IPS-NIHi7 (cell line): Measurements from ENCODE around the gene TOR1AIP2.

Experiments
- DNase-seq: peaks from one replicate; pipeline ENCODE4 v3.0.0; 2012; ENCODE audit warnings: mixed read lengths; ENCODE audit errors: extremely low spot score

Gene TOR1AIP2

DNA sequence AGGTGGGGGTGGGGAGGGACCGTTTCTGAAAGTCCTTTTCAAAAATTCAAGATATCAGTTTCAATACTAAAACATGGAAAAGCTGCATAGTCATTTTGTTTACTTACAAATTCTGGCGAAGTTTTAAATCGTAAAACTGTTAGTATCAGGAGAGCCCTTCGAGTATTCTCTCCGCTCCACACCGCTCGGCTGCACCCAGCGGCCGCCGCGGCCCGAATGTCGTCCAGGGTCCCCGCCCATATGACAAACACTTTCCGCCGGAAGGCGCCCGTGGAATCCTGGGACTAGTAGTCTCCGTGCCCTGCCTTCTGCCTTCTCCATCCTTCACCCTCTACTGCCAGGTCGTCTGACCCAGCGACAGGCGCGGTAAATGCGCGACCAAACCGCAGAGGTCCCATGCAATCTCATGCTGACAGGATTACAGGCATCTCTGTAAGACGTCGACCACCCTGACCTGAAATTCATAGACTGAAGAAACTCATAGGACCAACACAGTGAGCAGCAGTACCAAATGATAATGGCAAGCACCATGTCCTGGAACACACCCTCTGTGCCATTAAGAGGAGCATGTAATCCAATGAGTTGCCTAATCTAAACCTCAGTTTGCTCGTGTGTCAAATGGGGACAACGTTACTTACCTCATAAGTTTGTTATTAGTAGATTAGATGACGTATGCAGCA, at the start of gene TOR1AIP2:
TOR1AIP2 (minus strand) TSS at position 218 of the 680 bp plus-strand sequence. CDS start 25,138 bp downstream, outside the sequence.
- peak; percentile 85 for DNase-seq

DNA sequence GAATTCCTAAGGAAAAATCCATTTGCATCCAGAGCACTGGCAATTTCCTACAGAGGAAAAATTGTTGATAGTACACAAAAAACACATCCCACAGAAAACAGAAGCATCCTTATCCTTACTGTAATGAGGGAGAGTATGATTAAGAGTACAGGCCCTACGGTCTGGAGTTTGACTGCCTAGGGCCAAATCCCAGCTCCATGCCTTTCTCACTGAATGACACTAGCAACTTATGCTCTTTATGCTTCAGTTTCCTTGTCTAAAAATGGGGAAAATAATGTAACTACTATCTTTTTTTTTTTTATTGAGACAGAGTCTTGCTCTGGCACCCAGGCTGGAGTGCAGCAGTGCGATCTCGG, 49.2 kb upstream of the TOR1AIP2 start:
- DNase-seq: no peak

DNA sequence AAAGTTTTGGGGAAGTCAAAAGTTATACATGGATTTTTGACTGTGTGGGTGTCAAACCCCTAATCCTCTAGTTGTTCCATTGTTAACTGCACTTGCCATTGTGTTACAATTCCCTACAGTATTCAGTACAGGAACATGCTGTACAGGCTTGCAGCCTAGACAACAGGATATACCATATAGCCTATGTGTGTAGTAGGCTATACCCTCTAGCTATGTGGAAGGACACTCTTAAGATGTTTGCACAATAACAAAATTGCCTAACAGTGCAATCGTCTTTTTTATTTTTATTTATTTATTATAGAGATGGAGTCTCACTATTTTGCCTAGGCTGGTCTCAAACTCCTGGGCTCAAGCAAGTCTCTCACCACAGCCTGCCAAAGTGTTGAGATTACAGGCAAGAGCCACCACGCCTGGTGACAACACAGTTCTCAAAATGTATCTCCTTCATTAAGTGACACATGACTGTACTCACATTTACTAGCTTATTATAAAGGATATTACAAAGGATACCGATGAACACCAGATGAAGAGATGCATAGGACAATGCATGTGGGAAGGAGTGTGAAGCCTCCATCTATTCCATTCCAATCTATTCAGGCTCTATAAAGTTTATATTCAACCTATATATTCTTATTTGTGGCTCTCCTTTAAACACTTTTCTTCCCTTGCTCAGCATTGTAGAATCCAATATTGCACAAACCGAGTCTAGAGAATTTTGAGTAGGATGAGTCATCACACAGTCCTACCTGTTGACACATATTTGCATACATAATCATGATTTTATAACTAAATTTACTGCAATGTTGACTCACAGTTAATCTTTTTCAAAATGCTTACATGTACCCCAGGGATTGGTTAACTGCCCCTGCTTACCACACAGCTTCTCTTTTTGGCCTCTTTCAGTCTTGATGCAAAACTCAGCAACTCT, 48.6 kb upstream of the TOR1AIP2 start:
- DNase-seq: no peak

DNA sequence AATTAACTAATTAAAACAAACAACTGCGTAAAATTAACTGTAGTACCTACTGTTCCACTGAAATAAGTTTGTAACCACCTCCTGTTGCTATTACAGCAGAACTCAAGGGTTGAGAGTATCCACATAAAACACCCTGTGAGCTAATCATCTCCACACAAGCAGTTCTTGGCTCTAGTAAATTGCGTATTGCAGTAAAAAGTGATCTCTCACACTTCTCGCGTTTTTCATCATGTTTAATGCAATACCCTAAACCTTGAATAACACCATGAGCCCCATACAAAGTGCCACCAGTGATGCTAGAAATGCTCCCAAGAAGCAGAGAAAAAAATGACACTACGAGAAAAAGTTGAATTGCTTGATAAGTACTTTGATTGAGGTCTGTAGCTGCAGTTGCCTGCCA, 47.7 kb upstream of the TOR1AIP2 start:
- DNase-seq: no peak

DNA sequence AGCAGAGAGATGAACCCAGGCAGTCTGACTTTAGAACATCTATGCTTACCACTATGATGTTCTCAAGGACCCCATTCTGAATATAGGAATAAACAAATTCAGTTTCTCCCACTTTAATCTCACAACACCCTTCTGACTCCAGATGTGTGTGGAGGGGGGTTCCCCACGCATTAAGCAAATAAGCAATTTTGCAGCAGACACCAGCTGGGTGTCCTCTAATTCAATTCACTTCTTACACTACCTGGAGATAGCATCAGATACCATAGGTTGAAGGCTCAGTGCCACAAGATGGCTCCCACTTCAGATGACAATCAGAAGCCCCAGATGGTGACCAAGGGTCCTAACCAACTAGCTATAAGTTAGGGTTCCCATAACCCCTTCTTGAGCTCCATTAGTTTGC, 46.7 kb upstream of the TOR1AIP2 start:
- no peak for DNase-seq

DNA sequence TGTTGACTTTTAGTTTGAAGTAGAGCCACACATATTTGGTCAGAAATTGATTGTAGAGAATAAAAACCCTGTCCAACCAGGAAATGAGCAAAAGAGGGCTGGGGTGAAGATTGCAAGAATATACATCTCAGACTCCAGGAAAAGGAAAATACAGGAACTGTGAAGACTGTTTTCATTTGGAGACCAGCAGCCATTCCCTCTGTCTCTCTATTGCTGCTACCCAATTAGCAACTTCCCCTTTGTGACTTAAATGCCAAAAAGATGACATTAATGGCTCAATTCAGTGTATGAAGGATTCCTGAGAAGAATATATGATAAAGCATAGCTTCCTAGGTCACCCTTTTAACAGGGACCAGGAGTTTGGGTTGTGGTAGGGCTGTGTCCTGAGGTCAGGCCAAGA, 45.4 kb upstream of the TOR1AIP2 start:
- no peak for DNase-seq

DNA sequence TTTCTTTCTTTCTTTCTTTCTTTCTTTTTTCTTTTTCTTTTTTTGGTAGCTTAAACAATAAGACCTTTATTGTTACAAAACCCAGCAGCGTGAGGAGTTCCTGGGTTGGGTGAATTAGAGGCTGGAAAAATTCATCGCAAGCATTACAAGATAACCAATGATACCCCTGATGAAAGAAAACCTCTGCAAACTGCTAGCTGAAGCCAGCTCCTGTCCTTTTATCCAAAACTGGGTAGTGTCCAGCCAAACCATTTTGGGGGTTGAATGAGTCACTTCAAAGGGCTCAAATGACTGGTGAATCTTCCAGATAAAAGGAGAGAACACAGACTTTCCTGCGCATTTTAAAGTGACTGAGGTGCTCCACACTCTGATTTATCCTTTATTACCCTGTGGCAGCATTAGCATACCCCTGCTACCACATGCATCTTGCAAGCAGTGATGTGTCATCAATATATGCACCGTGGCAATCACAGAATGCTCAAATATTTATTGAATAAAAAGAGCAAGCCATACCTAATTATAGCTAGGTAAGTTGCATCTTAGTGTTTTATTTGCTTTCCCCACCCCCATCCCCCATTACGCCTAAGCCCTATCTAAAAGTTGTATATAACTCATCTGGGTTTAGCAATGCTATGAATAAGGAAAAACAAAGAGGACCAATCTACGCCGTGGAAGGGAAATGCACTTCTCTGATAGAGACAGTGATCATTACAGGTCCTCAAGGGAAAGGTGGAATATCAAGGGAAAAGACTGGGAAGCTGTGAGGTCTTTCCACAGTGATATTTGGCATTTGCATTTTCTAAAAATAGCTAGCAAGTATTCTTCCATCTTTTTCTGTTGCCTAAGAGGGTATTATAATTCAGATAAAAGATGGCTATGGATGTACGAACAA, 44.6 kb upstream of the TOR1AIP2 start:
- DNase-seq: no peak

DNA sequence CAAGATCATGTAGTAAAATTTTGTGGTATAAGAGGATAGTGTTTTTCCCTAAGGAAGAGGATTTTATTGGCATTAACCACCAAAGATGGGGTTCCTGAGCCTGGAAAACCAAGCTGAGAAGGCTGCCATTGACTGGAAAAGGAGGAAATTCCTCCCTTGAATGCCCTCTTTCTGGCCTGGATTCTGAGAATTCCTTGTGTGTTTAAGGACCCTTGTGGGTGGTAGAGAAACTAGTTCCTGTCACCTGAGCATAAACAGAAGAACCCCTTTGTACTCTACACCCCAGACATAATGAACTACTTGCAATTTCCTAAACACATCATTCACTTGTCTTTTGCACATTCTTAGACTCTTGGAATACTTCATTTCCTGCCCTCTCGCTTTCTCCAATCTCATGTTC, 43.9 kb upstream of the TOR1AIP2 start:
- DNase-seq: peak; percentile 19

DNA sequence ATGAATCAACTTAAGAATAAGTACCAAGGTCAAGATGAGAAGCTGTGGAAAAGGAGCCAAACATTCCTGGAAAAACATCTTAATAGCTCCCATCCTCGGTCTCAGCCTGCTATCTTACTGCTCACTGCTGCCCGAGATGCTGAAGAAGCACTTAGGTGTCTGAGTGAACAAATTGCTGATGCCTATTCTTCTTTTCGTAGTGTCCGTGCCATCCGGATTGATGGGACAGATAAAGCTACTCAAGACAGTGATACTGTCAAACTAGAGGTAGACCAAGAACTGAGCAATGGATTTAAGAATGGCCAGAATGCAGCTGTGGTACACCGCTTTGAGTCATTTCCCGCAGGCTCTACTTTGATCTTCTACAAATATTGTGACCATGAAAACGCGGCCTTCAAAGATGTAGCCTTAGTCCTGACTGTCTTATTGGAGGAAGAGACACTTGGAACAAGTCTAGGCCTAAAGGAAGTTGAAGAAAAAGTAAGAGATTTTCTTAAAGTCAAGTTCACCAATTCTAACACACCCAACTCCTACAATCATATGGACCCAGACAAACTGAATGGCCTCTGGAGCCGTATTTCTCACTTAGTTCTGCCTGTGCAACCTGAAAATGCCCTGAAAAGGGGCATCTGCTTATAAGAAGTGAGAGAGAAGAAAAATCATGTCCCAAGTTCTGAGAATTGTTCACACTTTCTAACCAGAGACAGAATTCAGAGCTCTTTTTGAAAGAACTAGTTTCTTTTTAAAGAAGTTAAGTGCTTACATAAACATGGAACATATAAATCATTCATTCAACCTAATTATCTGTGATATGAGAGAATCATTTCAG, 40.2 kb upstream of the TOR1AIP2 start:
- no peak for DNase-seq

DNA sequence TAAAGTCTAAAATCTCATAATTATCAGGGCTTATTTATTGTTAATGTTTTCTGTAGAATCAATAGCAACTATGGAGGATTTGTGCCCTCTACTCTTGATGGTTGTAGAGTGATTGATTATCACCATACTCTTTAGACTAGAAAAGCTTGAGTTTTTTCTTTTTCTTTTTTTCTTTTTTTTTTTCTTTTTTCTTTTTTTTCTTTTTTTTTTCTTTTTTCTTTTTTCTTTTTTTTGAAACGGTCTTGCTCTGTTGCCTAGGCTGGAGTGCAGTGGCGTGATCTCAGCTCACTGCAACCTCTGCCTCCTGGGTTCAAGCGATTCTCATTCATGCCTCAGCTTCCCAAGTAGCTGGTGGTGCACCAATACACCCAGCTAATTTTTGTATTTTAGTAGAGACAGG, 34.2 kb upstream of the TOR1AIP2 start:
- no peak for DNase-seq

DNA sequence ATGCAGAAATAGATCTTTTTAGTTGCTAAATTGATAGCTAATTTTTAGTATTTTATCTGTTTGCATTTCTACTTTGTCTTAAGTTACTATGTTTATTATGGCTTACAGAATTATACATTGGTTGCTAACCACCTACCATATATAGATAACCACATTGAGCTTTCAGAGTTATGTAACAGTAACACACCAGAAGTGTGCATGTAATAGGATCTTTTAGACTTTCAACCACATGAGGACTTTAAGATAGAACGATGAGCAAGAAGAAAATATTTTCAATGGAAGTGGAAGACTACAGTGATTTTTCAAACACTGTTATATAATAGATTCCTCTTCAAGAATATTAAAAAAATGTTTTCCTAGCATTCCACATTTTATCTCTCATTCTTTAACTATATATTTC, 33.3 kb upstream of the TOR1AIP2 start:
- DNase-seq: no peak

DNA sequence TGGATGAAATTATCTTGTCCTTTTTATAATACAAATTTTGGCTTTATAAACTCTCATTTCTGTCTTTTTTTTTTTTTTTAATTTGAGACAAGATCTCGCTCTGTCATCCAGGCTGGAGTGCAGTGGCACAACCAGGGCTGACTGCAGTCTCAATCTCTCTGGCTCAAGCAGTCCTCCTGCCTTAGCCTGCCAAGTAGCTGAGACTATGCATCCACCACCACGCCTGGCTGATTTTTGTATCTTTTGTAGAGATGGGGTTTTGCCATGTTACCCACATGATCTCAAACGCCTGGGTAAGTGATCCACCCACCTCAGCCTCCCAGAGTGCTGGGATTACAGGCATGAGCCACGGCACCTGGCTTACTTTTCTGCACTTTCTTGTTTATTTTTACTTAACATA, 12.0 kb upstream of the TOR1AIP2 start:
- no peak for DNase-seq

DNA sequence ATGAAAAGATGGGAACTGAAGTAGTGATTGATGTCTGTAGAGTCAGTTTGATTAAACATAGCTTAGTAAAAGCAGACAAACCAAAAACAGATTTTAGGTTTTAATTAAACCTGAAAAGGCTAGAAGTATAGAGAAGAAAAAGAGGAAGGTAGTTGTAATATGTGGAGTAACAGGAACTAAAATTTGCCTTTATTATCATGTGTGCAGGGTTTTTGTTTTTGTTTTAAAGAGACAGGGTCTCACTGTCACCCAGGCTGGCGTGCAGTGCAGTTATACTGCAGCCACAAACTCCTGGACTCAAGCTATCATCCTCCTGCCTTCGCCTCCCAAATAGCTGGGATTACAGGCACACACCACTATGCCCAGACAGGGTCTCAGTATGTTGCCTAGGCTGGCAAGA, 10.5 kb upstream of the TOR1AIP2 start:
- no peak for DNase-seq

DNA sequence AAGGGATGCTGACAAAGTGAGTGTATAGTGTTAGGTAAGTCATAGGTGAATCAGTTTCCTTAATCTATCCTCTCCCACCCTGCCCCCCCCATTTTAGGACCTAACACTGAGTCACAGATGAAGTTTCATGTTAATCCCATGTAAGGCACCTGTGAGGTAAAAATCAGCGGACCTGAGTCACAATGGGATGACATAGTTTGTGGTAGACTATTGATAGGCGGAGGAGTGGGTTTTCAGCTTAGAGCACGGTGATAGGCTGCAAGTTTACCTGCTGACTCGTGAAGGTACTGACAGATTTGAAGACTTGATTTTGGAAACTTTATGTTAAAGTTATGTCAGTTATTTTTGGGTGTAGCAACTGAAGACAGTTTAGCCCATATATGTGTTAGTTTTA, 6.1 kb upstream of the TOR1AIP2 start:
- DNase-seq: peak; percentile 29

DNA sequence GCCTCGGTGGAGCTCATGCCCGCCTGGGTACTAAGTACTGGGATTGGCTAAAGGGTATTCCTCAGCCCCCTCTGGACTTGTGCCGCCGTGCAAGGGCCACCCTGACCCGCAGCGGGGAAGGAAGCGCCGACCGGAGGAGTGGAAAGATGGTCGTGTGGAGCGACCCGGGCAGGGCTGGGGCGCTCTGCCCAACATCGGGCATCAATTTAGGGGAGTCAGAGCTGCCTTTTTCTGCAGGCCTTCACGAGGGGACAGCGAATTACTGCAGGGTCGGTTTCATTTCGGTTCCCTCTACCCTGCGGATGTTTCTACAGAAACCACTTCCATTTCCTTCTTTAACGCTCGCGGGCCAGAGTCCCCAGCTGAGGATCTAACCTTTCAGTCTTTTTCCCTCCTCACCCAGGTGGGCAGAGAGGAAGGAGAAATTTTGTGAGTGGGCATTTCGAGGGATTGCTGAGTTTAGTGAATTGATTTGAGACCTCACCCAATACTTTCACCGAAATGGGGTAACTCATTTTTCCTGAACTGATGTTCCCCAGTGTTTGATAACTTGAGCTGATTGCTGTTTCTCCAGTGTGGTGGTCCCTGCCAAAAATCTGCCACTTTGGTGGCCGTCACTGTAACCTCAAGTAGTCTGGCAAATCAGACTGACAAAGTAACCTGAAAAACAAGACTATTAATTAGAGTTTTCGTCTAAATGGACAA, 5.6 kb upstream of the TOR1AIP2 start:
- peak; percentile 70 for DNase-seq

DNA sequence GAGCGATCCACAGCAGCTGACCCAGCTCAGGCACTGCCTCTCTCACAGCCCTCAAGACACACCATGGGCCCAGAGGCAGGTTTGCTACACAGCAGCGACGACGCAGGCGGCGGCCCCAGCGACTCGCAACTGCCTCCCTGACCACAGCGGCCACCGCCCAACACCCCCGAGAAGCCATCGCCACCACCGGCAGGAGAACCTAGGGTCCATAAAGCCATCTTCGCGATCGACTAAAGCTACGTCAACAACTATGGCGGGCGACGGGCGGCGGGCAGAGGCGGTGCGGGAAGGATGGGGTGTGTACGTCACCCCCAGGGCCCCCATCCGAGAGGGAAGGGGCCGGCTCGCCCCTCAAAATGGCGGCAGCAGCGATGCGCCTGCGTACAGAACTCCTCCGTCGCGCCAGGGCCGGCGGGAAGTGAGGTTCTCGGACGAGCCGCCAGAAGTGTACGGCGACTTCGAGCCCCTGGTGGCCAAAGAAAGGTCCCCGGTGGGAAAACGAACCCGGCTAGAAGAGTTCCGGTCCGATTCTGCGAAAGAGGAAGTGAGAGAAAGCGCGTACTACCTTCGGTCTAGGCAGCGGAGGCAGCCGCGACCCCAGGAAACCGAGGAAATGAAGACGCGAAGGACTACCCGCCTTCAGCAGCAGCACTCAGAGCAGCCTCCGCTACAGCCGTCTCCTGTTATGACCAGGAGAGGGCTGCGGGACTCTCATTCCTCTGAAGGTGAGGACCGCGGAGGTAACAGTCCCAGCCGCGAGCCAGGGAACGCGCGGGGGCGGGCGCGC, 4.8 kb upstream of the TOR1AIP2 start, which contains the start of gene TOR1AIP1:
TOR1AIP1 (plus strand) TSS at position 33 of the 787 bp plus-strand sequence; CDS start at position 251, 218 bp downstream.
- peak; percentile 90 for DNase-seq

DNA sequence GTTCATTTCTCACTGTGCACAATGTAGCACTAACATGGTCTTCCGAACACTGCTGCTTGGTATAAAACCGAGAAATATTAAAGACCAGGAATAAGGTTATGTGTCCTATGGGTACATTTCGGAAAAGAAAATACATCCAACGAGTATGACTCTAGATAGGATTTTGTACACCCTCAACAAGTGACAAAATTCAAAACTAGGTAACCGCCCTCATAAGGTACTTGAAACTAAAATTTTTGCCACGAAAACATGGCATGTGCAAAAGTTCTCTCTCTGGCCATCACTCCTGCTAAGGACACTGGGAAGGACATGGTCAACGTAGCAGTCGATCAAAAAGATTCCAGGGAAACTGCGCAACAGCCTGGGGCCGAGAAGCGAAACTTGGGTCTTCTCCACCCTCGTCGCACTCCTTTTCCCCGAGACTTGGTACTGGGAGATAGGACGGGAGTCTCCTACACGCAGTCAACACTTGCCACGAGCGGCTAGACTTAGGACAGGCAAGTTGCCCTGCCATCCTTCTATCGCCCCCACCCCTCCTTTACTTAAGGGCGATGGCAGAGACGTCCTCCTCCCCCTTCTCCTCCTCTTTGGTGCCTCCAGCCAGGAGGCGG, 4.1 kb upstream of the TOR1AIP2 start:
- peak; percentile 73 for DNase-seq

DNA sequence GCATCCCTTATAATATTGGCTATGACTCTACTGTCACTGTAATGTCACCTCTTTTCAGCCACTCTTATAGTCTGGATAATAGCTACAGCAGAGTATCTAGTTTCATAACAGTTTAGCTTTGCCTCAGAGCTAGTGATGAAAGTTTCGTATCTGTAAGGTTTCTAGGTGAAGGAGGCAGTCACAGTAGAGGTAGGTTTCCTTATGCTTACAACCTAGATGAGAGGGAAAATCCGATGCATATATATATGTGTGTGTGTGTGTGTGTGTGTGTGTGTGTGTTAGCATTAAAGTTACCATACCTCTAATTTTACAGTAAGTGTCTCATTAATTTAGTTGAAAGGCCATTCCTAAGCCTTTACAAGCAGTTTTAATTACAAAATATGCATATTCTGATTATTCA, 2.2 kb upstream of the TOR1AIP2 start:
- no peak for DNase-seq

DNA sequence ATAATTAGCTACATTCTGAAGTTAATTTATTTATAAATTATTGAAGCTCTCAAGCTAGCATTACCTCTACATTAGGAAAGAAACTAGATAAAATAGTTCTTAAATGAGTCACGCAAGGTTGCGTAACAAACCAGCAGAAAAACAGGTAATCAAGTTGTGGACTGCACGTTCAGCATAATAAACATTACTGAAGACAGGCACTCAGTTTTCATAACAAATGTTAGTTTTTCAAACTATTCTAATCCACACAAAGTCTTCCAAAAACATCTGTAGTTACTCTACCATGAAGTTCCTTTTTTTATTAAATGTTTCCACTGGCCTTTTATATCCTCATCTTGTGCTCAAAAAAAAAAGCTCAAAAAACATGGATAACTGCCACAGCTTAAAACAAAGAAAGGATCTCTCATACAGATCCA, 1.3 kb downstream of the TOR1AIP2 start:
- no peak for DNase-seq
